Right lung (tissue), 5 donors: Measurements from ENCODE around the gene SETD1A. TPM values are rescaled to one million over a fixed set of nuclear protein-coding genes. Genes with fewer than 3 reads are reported as not detected.
"Not testable (repeated sequence)": the region's sequence is repeated elsewhere in the genome, so short reads cannot be mapped to it uniquely, and the experiment has no call there.

Source experiments
- DNase-seq, 2 donors: peaks; one replicate each; pipeline ENCODE4 v3.0.0-alpha.2; 2013
- polyA plus RNA-seq, 5 donors: library from polyadenylated mRNA; unstranded; fragments of 120-200 nt; gene quantifications; one replicate each; pipeline versions ENCODE4 v1.2.1 to v1.2.3, GENCODE V29; 2013; ENCODE audit warnings: inconsistent platforms in 1 of 5, low replicate concordance in 1 of 5; ENCODE audit not compliant: insufficient read length in 5 of 5, insufficient read depth in 1 of 5

SETD1A gene
- polyA plus RNA-seq, 5 donors: 11.5 to 19.7 (median 13.0) TPM

DNA sequence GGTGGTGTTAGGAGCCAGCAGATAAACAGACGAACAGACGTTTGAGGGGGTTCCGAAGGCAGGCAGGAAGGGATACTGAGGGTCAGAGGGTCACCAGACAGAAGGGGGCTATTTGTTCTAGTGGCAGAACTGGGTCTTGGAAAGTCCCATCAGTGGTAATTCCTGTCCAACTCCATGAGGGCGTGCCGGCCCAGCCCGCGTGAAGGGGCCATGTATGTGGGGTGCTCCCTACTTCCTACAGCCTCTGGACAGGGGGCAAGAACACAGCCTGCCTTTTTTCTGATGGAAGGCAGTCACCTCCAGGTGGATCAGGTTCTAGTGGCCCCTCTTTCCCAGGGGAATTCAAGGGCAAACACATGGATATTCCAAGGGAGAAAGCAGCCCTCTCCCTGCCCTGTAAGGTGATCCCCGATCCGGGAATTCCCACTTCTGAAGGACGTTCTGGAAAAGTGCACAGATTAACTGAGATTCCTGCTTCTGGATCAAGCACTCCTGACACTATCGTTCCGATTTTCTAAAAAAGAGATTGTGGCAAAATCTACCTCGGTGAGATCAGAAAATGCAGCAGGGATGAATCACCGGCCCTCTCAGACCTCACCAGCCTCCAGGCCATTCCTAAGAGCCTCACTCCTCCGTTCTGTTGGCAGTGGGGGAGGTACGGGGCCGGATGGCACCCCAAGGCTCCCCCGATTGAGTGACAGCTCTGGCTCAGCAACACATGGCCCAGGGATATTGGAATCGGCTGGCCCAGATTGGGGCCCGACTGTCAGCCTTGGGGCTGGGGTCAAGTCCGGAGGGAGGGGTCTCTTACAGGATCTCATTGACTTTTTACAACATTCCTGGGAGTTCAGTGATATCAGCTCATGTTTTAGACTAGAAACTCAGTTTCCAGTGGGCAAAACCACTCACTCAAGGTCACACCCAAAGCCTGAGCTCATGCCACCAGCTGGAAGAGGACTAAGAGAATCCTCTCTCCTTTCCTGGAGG, 40.5 kb downstream of the SETD1A start:
- DNase-seq: no peak

DNA sequence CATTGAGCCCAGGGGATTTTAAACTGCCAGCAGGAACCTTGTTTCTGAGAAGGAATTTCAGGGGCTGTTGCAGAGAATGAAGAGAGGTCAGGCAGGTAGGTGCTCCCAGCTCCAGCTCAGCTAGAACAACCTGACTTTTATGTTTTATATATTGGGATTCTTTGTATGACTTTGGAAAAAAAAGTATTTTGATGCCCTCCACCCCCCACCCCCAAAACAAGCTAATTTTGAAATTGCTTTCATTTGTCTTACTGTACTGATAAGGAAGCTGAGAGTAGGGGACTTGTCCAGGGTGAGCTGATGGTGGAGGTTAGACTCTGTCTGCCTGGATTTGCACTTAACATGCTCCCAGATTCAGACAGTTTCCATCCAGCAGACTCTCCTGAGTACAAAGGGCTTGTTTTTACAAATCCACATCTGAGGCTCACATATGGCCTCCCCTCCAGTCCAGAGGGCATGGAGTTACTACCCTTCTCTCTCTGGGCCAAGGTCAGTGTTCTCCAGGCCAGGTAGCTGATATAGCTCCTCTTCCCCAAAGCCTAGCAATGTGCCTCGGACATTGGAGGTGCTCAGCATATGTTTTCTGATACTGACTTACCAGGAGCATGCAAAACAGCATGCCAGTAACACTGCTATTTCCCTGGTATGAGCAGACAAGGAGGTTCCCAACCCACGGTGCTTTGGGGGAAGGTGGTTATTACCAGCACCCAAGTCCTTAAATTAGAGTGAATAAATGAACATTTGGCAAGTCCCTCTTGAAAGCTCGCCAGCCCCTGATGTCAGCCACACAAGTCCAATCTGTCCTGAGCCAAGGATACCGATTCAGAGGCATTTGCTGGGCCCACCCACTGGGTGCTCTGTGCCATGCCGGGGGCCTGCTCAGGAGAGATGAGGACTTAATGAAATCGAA, 41.6 kb downstream of the SETD1A start:
- no peak for DNase-seq

DNA sequence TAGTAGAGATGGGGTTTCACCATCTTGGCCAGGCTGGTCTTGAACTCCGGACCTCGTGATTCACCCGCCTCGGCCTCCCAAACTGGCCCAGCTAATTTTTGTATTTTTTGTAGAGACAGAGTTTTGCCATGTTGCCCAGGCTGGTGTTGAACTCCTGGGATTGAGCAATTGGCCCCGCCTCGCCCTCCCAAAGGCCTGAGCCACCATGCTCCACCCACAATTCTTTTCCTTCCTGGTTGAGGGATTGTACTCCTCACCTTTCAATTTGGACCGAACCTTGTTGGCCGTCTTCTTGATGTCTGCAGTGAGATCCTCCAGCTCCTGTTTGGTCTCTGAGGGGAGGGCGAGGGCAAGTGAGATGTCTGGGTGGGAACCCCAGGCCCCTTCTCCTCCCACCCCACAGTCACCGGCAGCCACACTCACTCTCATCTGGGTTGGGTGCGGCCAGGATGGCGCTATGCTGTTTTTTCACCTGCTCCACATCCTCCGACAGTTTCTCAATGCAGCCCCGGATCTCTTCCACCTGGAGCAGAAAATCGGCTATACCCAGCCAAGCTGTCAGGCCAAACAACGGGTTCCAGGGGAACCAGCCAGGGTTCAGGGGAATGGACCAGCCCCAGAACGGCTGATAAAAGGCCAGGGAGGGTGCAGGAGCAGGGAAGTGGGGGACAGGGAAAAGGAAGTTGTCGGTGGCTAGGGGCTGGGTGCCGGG, 43.3 kb downstream of the SETD1A start:
- no peak for DNase-seq

DNA sequence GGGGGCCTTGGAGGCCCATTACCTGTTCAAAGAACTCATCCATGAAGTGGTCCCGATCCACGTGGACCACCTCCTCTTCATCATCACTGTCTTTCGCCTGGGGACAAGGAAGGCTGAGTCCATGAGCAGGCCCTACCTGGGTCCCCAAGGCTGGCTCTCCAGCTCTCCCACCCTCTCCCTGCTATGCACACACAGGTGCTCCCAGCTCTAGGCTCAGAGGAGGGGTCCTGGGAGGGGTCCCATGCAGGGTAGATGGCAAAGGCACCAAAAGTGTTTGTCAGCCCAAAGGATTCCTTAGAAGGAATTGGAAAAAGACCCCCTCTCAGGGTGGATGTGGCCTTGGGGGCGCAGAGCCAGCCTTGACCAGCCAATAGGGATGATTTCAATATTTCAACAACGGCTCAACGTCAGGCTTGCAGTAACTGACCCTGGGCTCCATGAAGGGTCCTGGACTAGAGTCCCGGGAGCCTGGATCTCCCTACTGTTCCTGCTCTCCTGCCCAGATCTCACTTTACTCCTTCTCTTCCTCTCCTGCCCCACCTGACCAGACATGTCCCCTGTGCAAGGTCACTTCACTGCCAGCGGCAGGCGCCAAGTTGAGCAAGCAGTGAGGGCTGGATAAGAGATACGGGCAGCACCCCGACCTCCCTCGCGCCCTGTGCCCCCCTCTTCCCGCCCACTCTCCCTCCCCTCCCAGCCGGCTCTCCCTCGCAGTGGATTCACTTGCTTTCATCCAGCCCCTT, 44.1 kb downstream of the SETD1A start:
- no peak for DNase-seq

DNA sequence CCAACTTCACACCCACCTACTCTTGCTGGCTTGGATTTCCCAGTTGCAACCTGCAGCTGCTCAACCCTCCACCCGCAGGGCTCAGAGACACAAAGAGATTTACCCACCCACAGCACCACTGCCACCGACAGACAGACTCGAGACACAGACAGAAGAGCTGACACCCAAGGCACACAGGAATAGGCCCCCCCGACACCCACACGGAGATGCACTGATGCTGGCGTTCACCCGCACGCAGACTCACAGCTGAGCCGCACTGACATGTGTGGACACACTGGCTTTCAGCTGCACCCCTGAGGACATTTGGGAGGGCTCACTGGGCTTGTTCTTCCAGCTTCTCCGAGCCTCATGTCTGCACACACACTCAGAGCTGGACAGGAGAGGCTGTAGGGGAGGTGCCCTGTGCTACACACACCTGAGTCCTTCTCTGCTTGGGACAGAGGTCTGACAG, 44.7 kb downstream of the SETD1A start:
- DNase-seq: no peak

DNA sequence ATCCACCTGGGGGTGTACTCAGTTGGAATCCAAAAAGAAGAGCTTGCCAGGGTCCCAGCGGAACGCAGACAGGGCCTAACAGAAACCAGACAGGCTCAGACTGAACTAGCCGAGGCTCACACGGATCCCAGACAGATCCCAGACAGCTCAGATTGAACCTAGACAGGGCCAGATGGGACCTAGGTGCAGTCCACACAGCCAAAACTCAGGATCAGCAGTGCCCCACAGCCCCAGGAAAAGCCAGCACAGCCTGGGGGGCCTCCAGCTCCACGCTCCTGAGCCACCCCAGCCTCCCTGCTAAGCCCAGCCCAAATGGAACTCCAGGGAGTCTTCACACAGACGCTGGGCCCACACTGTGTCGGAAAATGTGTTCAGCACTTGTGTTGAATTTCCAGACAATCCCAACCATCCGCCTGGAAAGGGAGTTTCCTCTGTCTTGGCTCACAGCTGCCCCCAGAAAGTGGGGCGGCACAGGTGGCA, 45.3 kb downstream of the SETD1A start:
- no peak for DNase-seq

DNA sequence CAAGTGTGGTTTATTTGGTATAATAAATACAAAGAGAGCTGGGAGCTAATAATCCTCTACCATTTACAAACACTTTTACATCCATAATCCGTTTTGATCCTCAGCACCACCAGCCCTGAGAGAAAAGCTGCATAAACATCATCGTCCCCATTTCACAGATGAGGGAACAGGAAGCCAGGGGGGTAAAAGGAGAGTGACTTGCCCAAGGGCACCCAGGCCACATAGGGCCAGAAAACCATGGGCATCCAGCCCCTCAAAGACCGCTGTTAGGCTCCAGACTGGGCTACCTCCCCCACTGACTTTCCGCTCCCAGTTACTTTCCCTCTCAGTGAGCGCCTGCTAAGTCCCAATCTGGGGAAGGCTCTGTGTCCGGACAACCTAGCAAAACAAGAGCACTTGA, 46.2 kb downstream of the SETD1A start:
- no peak for DNase-seq

DNA sequence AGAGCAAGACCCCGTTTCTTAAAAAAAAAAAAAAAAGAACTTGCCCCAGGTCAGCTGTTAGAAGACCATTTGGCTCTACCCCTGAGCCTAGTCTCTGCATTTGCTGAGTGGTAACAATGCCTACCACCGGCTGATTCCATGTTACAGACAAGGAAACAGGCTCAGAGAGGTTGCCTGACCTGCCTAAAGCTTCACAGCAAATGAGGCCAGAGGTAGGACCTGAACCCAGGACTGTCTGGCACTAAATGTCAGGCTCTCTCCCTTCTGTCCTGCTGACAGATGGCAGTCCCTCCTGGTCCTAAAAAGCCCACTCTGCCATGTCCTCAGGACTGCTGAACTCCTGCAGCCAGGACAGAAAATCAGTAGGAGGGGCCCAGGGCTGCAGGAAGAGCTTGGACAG, 47.1 kb downstream of the SETD1A start:
- DNase-seq: no peak

DNA sequence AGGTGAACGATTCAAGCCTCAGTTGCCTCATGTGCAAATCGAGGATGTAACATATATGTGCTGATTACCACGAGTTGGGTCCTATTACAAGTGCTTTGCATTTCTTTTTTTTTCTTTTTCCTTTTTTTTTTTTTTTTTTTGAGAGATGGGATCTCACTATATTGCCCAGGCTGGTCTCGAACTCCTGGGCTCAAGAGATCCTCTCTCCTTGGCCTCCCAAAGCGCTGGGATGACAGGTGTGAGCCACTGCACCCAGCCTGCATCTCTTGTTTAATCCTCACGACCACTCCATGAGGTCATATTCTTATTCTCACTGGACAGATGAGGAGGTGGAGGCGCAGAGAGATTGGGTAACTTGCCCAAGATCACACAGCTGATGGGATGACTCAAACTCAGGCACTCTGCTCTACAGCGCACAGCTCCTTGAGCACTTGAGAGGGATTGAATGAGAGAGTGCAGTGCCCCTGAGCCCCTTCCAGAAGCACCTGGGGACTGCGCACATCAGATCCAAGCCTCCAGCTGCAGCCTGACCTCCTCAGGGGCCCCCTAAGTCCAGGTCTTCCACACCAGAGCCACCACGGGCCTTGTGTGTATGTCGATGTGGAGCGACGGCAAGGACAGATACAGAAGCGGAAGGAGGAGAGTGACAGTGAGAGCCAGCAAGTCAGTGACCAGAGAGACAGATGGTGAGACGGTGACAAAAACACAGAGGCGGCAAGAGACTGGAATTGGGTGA, 48.0 kb downstream of the SETD1A start:
- DNase-seq: no peak

DNA sequence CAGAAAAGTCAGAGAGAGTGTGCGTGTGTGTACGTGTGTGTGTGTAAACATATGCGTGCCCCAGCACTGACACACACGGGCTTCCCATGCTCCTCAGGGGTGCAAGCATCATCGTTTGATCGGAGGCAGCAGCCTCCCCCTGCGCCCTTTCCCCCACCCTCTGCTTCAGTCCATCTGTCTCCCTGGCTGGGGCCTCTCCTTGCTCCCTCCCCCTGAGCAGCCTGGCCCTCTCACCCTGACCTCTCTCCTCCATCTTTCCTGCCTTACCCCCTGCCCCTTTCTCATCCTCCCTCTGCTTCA, 48.5 kb downstream of the SETD1A start:
- DNase-seq: no peak

DNA sequence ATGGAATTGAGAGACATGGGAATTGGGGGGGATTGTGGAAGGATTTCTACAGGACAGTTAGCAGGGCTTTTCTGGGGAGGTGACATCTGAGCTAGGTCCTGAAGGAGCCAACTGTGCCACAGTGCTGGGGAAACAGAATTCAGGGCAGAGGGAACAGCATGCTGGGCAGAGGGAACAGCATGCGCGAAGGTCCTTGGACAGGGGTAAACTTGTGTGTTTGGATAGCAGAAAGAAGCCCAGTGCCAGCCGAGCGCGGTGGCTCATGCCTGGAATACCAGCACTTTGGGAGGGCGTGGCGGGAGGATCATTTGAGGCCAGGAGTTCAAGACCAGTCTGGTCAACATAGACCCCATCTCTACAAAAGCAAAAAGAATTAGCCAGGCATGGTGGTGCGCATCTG, 49.0 kb downstream of the SETD1A start:
- no peak for DNase-seq

DNA sequence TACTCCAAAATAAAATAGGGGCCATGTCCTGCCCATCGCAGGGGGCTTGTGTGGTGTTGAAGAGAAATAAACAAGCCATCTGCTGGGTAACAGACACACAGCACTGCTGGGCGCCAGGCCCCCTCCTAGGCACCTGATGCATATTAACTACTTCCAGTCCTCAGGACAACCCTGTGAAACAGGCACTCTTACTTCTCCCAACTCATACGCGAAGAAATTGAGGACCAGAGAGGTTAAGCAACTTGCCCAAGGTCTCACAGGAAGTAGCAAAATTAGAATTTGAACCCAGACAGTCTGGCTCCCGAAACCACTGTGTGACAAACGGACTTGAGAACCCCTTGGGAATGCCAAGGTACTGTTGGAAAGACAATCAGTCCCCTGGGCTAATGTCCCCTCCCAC, 50.1 kb downstream of the SETD1A start:
- no peak for DNase-seq

DNA sequence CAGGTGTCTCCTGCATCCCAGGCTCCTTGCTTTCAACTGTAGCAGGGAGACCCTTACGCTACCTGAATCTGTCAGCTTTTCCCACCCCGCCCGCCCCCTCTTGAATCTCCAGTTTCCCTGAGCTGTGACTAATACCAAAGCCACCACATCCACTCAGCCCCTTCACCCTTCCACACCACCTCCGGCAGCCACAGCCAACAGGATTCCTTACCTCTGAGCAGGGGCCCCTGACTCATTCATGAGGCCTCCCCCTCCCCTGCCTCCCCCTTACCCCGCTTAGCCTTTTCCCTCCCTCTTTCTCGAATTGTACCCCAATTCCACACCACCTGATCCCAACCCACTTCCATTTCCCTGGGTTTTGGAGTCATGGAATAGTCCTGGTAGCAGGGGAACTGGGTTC, 50.6 kb downstream of the SETD1A start:
- DNase-seq: no peak

DNA sequence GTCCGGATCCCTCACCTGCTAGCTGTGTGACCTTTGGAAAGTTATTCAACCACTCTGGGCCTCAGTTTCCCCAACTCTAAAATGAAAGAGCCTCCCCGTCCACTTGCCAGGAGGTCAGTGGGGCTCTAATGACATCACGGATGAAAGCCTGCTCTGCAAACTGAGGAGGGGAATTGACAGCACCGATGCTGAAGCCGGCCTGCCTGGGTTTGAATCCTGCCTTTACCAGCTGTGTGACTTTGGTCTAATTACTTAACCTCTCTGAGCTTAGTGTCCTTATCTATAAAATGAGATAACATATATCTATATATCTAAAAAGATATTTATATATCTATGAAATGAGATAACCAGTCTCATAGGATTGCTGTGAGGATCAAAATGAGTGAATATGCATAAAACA, 51.0 kb downstream of the SETD1A start:
- DNase-seq: no peak

DNA sequence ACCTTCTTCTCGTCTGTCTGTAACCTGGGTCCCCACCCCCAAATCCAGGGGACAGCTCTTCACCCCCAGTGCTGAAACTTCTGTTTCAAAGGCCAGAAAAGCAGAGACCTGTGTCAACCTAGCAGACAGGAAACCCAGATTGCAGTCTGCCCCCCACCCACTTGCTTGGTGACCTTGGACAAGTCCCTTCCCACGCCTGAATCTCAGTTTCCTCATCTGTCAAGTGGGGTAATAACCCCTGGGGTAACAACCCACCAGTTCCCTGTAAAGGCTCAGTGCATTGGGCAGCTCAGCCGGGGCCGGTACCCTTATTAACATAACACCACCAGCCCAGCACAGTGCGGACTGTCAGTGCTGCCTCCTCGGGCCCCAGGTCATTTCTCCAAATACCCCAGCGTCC, 51.6 kb downstream of the SETD1A start:
- no peak for DNase-seq

DNA sequence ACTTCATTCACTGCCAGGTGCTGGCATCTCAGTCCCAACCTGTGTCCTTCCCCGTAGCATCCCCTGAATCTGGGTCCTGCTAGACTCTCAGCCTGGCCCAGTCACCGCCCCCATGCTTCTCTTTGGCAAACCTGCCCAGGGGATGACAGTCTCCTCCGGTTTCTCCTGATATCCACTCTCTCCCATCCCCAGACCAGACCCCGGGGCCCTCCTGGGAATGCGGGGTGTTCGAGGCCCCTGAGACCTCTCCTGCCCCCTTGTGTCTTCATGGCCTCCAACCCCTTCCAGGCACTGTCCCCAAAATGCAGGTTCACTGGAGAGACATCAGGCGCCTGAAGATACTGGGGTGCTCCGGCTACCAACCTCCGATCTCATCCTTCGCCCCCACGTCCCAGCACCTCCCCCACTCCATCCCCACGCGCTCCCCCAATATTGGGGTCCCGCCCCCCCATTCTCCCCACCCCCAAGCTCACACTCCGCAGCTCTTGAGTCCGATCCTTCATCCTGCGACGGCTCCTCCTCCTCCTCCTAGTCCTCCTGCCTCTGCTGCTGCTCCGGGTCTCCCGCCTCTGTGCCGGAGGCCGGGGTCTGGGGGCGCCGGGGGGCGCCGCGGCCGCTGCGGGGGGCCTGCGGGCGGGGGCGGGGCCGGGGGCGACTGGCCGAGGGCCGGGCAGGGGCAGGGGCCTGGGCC, 52.5 kb downstream of the SETD1A start:
- no peak for DNase-seq

DNA sequence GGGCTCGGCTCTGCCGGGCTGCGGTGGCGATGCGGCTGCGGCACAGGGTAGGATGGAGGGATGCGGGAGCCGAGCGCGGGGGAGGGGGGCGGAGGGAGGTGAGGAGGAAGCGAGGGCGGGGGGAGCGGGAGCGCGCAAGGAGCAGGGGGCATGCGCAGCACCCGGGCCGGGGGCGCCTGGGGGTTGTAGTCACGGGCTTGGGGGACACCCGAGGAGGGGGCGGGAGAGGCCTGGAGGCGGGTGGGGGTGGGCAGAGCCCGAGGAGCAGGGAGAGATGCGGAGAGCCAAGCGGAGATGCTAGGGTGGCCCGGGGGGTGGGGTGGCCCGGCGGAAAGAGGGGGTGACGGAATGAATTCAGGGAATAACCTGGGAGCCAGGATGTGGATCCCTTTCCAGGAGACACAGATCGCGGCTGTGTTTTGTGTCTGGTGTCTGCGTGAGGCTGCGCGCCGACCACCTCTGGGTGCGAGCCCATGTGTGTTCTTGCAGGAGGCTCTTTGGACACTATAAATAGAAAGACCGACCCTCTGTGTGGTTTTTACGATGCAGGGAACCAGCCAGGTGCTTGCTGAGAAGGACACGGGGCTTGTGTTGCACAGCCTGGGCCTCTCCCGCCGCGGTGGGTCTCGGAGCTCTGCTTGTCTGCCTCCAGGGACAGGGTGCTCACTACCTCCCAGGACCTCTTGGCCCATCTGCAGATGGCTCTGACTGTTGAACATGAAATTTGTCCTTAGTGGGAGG, 53.2 kb downstream of the SETD1A start, which contains the start of gene STX1B:
Gene STX1B (minus strand): TSS at position 54 of the 741 bp plus-strand sequence. CDS start 242 bp downstream, outside the sequence.
- DNase-seq: no peak

DNA sequence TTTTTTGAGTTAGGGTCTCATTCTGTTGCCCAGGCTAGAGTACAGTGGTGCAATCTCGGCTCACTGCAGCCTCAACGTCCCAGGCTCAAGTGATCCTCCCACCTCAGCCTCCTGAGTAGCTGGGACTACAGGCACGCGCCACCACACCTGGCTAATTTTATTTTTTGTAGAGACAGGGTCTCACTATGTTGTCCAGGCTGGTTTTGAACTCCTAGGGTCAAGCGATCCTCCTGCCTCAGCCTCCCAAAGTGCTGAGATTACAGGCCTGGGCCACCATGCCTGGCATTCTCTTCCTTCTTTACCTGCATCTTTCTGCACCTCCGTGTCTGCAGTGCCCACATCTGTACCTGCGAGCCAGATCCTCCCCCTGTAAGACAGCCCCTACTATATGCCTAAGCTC, 54.3 kb downstream of the SETD1A start:
- DNase-seq: not testable (repeated sequence)

DNA sequence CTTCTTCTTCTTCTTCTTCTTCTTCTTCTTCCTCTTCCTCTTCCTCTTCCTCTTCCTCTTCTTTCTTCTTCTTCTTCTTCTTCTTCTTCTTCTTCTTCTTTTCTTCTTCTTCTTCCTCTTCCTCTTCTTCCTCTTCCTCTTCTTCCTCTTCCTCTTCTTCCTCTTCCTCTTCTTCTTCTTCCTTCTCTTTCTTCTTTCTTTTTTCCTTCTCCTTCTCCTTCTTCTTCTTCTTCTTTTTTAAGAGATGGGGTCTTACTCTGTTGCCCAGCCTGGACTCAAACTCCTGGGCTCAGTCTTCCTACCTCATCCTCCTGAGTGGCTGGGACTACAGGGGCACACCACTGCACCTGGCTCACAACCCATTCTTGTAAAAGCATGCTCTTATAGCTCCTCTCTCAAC, 55.7 kb downstream of the SETD1A start:
- DNase-seq: not testable (repeated sequence)
